OCI-LY7 (cell line): ENCODE data around the gene ADAMTS7. TPM values are rescaled to one million over a fixed set of nuclear protein-coding genes. Genes with fewer than 3 reads are reported as not detected.

Experiments used
- BruUV-seq: library from RNA; stranded (reverse); fragments of 400-500 nt; replicated peaks from 2 replicates; lab custom pipeline; 2021; lab: Mats Ljungman, UMichigan
- CTCF ChIA-PET: fragments of 300-600 bp; sonication (Branson Sonifier 250); formaldehyde crosslinking; loops from one replicate; lab custom pipeline; 2022; ENCODE audit warnings: antibody characterized with exemption; ENCODE audit not compliant: unreplicated experiment; lab: Charles Lee
- POLR2A ChIA-PET: fragments of 300-600 bp; sonication (Branson Sonifier 250); formaldehyde crosslinking; loops from one replicate; lab custom pipeline; 2022; ENCODE audit warnings: antibody characterized with exemption; lab: Charles Lee
- DNase-seq: peaks from one replicate; pipeline ENCODE4 v3.0.0-alpha.2; 2015; ENCODE audit warnings: low spot score
- H2AFZ ChIP-seq: fragments of 200-600 bp; sonication (generic), shearing (Covaris generic); 2 replicates; pipeline ENCODE4 v1.6.1; 2014; ENCODE audit warnings: mild to moderate bottlenecking, antibody characterized with exemption, low read length, moderate library complexity
- H3K27ac ChIP-seq: fragments of 200-600 bp; sonication (generic); 2 replicates; pipeline ENCODE4 v1.5.1; 2014; ENCODE audit warnings: mixed run types, low read depth, mild to moderate bottlenecking, moderate library complexity, low read length, inconsistent platforms; ENCODE audit not compliant: poor library complexity, severe bottlenecking
- H3K36me3 ChIP-seq: fragments of 200-600 bp; sonication (generic); 2 replicates; pipeline ENCODE4 v1.6.1; 2014; ENCODE audit warnings: mild to moderate bottlenecking, antibody characterized with exemption, low read length, moderate library complexity, mixed read lengths; ENCODE audit not compliant: insufficient read depth
- H3K4me1 ChIP-seq: fragments of 200-600 bp; sonication (generic); 2 replicates; pipeline ENCODE4 v1.5.1; 2014; ENCODE audit warnings: mild to moderate bottlenecking, low read length; ENCODE audit not compliant: insufficient read depth, poor library complexity, severe bottlenecking
- H3K4me2 ChIP-seq: fragments of 200-600 bp; sonication (generic); 2 replicates; pipeline ENCODE4 v1.6.1; 2014; ENCODE audit warnings: mild to moderate bottlenecking, low read length
- H3K4me3 ChIP-seq: fragments of 200-600 bp; sonication (generic); 2 replicates; pipeline ENCODE4 v1.5.1; 2014; ENCODE audit warnings: mild to moderate bottlenecking, low read depth, low read length; ENCODE audit not compliant: poor library complexity, severe bottlenecking
- H3K79me2 ChIP-seq: fragments of 200-600 bp; sonication (generic); 2 replicates; pipeline ENCODE4 v1.6.1; 2016; ENCODE audit warnings: low read depth, mild to moderate bottlenecking, low read length, moderate library complexity, mixed read lengths; ENCODE audit not compliant: insufficient read depth
- H3K9me2 ChIP-seq: fragments of 200-600 bp; sonication (generic); 2 replicates; pipeline ENCODE4 v1.6.1; 2016; ENCODE audit warnings: mild to moderate bottlenecking, low read length, mixed read lengths; ENCODE audit not compliant: insufficient read depth
- H3K9me3 ChIP-seq: fragments of 200-600 bp; sonication (generic); 2 replicates; pipeline ENCODE4 v1.6.1; 2014; ENCODE audit warnings: mild to moderate bottlenecking, mixed run types, low read length, mixed read lengths
- H4K20me1 ChIP-seq: fragments of 200-600 bp; sonication (generic); 2 replicates; pipeline ENCODE4 v1.6.1; 2014; ENCODE audit warnings: mild to moderate bottlenecking, antibody characterized with exemption, low read length, moderate library complexity, mixed read lengths; ENCODE audit not compliant: insufficient read depth
- EZH2phosphoT487 ChIP-seq: fragments of 200-600 bp; sonication (generic); IDR thresholded peaks from 2 replicates; pipeline ENCODE4 v1.6.1; 2018; ENCODE audit warnings: low read depth, borderline replicate concordance, mild to moderate bottlenecking, mixed run types, antibody characterized with exemption, low read length, moderate library complexity, mixed read lengths
- intact Hi-C: fragments of 100-400 bp; cut with micrococcal nuclease; formaldehyde crosslinking; loops from one replicate; pipeline ENCODE4 v1.10.0; 2022; ENCODE audit not compliant: unreplicated experiment
- total RNA-seq, 2 experiments: library from RNA; depleted of rRNA in 1 of 2; stranded (reverse); fragments of >200 nt in 1 of 2; shearing (Covaris generic) in 1 of 2; gene quantifications; 2 replicates each; pipeline ENCODE4 v1.2.3, GENCODE V29; 2014 to 2022
- TF ChIP-seq, protein P1 (sequence below): fragments of 200-600 bp; sonication (generic); conservative IDR thresholded peaks from 2 replicates; pipeline ENCODE4 v1.5.1; 2014; ENCODE audit warnings: mild to moderate bottlenecking, antibody characterized with exemption, low read length, moderate library complexity, mixed read lengths

The ADAMTS7 gene
- total RNA-seq, 2 experiments from 2014 or later, result 0.08 to 0.19 TPM

DNA sequence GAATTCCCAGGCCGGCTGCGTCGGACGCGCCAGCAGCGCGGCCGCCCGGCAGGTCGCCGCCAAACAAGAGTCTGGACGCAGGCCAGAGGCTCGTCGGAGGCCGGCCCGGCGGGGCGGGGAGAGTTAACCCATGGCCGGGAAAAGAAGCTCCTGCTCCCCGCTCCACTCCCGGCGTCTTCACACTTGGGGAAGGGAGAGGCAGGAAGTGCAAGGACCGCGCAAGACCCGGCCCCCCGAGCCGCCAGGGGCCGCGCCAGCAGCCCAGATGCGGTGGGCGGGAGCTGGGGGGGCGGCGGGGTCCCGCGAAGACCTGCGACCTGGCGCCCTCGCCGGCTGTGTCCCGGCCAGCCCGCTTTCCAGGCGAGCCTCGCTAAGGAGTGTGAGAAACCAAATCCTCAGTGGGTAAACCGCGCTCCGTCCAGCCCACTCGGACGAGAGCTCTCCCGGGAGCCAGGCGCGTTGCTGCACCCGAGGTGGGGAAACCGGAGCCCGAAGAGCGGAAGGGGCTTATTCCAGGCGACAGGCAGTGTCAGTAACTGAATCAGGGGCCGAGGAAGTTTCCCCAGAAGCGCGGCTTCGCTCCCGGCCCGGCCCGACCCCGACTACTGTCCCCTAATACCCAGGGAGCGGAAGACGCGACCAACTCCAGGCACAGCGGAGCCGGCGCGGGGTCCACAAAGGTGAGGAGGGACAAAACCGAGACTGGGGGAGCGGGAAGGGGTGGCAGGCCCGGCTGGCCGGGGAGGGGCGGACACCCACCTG, 721 bp downstream of the ADAMTS7 start:
- intact Hi-C loops, result loop anchor here (1.0 kb wide), 1 partner anchor 49 kb away; no protein-coding TSS in a partner anchor
- POLR2A ChIA-PET, result no interaction called here
- no peaks in the 10 kb centered on the region for H3K36me3 ChIP-seq
- no peak for DNase-seq
- BruUV-seq, result no TSS peak
- TF ChIP-seq EZH2phosphoT487, result 0 out of 2 replicates have a peak, but pooled peaks have one; percentile 81
- TF ChIP-seq, protein P1, sequence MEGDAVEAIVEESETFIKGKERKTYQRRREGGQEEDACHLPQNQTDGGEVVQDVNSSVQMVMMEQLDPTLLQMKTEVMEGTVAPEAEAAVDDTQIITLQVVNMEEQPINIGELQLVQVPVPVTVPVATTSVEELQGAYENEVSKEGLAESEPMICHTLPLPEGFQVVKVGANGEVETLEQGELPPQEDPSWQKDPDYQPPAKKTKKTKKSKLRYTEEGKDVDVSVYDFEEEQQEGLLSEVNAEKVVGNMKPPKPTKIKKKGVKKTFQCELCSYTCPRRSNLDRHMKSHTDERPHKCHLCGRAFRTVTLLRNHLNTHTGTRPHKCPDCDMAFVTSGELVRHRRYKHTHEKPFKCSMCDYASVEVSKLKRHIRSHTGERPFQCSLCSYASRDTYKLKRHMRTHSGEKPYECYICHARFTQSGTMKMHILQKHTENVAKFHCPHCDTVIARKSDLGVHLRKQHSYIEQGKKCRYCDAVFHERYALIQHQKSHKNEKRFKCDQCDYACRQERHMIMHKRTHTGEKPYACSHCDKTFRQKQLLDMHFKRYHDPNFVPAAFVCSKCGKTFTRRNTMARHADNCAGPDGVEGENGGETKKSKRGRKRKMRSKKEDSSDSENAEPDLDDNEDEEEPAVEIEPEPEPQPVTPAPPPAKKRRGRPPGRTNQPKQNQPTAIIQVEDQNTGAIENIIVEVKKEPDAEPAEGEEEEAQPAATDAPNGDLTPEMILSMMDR, result no peak
- peak overlapping the region; percentile 56 for H3K4me3 ChIP-seq
- no peaks in the 10 kb centered on the region for H3K9me2 ChIP-seq
- H2AFZ ChIP-seq, result no peak overlapping the region
- H4K20me1 ChIP-seq, result no peaks in the 10 kb centered on the region
- no peaks in the 10 kb centered on the region for H3K79me2 ChIP-seq
- H3K4me1 ChIP-seq, result peaks cover 9% of the 10 kb centered on the region
- no peak overlapping the region for H3K27ac ChIP-seq
- H3K4me2 ChIP-seq, result peak overlapping the region; percentile 63
- CTCF ChIA-PET, result no interaction called here
- H3K9me3 ChIP-seq, result no peaks in the 10 kb centered on the region; the same call in 1 of the 2 replicates

DNA sequence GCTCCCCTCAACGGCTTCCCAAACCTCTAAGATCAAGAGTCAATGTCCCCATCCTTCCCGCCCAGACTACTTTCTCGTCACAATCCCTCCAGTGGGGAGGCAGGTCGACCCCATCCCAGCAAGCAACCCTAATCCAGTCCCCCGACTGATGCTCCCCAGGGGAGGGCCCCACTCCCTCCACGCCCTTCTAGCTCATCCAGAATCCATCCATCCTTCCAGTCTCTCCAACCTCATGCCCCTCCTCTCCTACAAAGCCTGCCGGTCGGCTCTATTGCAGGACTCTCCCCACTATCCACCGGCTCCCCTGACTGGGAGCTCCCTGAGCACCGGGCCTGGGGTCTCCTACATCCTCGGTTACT, 1.3 kb downstream of the ADAMTS7 start:
- H2AFZ ChIP-seq, result no peak overlapping the region
- H4K20me1 ChIP-seq, result no peaks in the 10 kb centered on the region
- H3K4me1 ChIP-seq, result peaks cover 9% of the 10 kb centered on the region
- no peak overlapping the region for H3K4me3 ChIP-seq
- no peaks in the 10 kb centered on the region for H3K79me2 ChIP-seq
- intact Hi-C loops, result no loop called here
- POLR2A ChIA-PET, result no interaction called here
- no peak overlapping the region for H3K4me2 ChIP-seq
- H3K27ac ChIP-seq, result no peak overlapping the region
- no peaks in the 10 kb centered on the region; the same call in 1 of the 2 replicates for H3K9me3 ChIP-seq
- TF ChIP-seq EZH2phosphoT487, result no peak
- TF ChIP-seq, protein P1, result no peak
- no peaks in the 10 kb centered on the region for H3K9me2 ChIP-seq
- CTCF ChIA-PET, result no interaction called here
- no peak for DNase-seq
- no TSS peak for BruUV-seq
- H3K36me3 ChIP-seq, result no peaks in the 10 kb centered on the region

DNA sequence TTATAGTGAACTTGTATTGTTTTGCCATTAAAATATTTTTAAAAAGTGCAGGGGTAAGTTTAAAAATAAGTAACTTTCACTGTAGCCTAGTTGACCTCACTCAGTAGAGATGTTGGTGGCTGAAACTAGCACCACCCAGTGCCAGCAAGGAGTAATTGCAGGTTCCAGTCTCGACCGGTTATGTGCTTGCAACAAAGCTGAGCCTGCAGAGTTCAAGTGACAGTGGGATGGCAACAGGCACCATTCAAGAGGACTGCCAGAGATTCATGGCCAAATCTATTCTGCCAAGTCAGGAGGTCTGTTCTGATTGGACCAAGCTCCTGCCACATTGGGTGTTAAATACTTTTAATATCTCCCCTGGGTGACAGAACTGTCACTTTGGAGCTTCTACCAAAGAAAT, 2.7 kb downstream of the ADAMTS7 start:
- Histone ChIP-seq H3K9me2 (no peaks in the 10 kb centered on the region), H3K4me1 (peaks cover 9% of the 10 kb centered on the region), H3K4me2 (no peak overlapping the region), H4K20me1 (no peaks in the 10 kb centered on the region), H3K79me2 (no peaks in the 10 kb centered on the region), H3K27ac (no peak overlapping the region), H2AFZ (no peak overlapping the region), H3K4me3 (no peak overlapping the region), H3K36me3 (no peaks in the 10 kb centered on the region), H3K9me3 (no peaks in the 10 kb centered on the region; the same call in 1 of the 2 replicates)
- ChIA-PET POLR2A (no interaction called here), CTCF (no interaction called here)
- no TSS peak for BruUV-seq
- peak; percentile 63 for DNase-seq
- TF ChIP-seq, protein P1, result peak; percentile 81
- no peak for TF ChIP-seq EZH2phosphoT487
- intact Hi-C loops, result loop anchor here (2.0 kb wide), 1 partner anchor 52 kb away; no protein-coding TSS in a partner anchor
